MG63 (cell line): Measurements from ENCODE around the gene SLC9A4. TPM values are rescaled to one million over a fixed set of nuclear protein-coding genes. Genes with fewer than 3 reads are reported as not detected.
A peak's percentile ranks its signal among the peaks of the same experiment; 100 is the strongest.

Experiments used
- DNase-seq: peaks from one replicate; pipeline ENCODE4 v3.0.0-alpha.2; 2020
- H3K27me3 ChIP-seq: fragments of 250-450 bp; sonication (Bioruptor Pico); 2 replicates; pipeline ENCODE4 v1.5.1; 2020; ENCODE audit warnings: mild to moderate bottlenecking, moderate library complexity
- H3K36me3 ChIP-seq: fragments of 250-450 bp; sonication (Bioruptor Pico); 2 replicates; pipeline ENCODE4 v1.5.1; 2020; ENCODE audit warnings: mild to moderate bottlenecking, moderate library complexity
- H3K4me3 ChIP-seq: fragments of 250-450 bp; sonication (Bioruptor Pico); 2 replicates; pipeline ENCODE4 v1.5.1; 2020; ENCODE audit warnings: mild to moderate bottlenecking, moderate library complexity
- H3K9me3 ChIP-seq: fragments of 250-450 bp; sonication (Bioruptor Pico); 2 replicates; pipeline ENCODE4 v1.5.1; 2020; ENCODE audit warnings: mild to moderate bottlenecking, moderate library complexity
- total RNA-seq: library from RNA; depleted of rRNA; stranded (reverse); fragments of >200 nt; shearing (Covaris generic); gene quantifications from 2 replicates; pipeline ENCODE4 v1.2.3, GENCODE V29; 2014; ENCODE audit warnings: low replicate concordance

The SLC9A4 gene
- total RNA-seq, 1 experiment from 2014 or later: not detected

DNA sequence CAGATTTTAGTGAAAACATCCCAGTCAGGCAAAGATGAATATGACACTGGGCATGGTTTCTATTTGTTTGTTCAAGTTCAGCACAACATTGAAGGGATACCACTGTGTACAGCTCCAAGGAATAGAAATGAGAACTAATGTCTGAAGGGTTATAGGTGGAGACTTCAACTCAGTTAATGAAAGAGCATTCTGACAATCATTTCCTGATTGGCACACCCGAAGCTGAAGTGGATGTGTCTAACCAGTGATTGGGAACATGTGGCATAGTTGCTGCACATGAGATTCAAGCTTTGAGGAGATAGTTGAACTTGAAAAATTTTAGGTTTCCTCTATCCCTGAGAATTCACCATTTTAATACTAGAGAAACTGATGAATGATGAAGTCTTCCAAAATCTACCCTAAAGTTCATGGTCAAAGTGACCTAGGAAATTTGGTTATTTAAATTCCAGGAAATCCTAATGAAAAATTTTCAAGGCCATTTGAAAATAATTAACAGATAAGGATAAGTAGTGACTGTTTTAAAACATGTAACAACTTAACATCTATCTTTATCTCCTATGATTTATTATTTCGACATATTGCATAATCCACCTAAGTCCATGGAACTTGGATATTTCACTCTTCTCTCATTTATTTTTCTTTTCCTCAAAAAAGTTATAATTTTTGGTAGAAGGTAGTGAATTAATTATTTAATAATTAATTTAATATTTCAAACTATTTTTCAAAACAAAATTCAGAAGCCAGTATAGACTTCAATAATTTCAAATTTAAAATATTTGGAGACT lies 38.0 kb downstream of the SLC9A4 start:
- no peak for DNase-seq

DNA sequence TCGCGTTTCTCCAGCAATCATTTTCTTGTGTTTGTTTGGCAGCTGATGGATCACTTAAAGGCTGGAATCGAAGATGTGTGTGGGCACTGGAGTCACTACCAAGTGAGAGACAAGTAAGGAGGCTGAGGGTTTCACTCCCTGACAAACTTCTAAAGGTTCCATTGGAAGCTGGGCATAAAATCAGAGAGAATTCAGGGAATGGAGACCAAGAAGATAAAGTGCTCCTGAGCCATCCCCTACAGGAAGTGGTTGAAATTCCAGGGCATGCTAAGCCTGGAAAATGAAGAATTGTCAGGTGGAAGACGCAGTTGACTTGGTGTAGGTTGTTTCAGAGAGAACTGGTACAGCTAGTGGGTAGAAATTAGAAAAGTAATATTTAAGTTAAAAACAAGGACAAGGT lies 39.1 kb downstream of the SLC9A4 start:
- no peaks in the 10 kb centered on the region for H3K9me3 ChIP-seq

More for the DNA sequence above, 38.0 kb downstream of the SLC9A4 start:
- Histone ChIP-seq H3K36me3 (no peaks in the 10 kb centered on the region), H3K9me3 (no peaks in the 10 kb centered on the region), H3K4me3 (no peak overlapping the region), H3K27me3 (no peaks in the 10 kb centered on the region; the same call in 1 of the 2 replicates)

DNA sequence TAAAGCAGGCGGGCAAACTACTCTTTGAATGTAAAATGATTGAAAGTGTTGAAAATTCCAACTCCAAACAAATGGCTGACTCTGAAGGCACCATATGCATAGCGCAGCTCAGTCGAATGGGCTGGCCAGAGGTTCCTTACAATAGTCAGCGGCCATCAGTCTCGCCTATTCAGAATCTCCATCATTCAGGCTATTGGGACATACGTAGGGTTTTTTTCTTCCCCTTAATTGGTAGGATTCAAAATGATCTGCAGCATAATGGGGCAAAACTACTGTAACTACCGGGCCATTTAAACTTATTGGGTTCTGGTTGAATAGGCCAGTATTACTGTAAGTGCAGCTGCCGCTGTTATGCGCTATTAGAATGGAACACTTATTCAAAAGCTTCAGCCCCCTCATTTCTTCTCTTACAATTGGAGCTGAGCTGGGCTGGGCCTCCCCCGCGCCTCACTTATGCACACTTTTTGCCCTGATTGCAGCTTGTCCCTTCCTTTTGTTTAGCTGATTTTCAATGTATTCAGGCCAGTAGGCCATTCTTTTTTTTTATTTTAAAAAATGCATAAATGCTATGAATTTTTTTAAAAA lies 40.4 kb downstream of the SLC9A4 start:
- Histone ChIP-seq H3K9me3 (no peaks in the 10 kb centered on the region), H3K4me3 (no peak overlapping the region), H3K36me3 (no peaks in the 10 kb centered on the region), H3K27me3 (no peaks in the 10 kb centered on the region)
- DNase-seq: no peak

More for the DNA sequence above, 39.1 kb downstream of the SLC9A4 start:
- no peak overlapping the region for H3K4me3 ChIP-seq
- no peak for DNase-seq
- no peaks in the 10 kb centered on the region for H3K27me3 ChIP-seq
- no peaks in the 10 kb centered on the region for H3K36me3 ChIP-seq

DNA sequence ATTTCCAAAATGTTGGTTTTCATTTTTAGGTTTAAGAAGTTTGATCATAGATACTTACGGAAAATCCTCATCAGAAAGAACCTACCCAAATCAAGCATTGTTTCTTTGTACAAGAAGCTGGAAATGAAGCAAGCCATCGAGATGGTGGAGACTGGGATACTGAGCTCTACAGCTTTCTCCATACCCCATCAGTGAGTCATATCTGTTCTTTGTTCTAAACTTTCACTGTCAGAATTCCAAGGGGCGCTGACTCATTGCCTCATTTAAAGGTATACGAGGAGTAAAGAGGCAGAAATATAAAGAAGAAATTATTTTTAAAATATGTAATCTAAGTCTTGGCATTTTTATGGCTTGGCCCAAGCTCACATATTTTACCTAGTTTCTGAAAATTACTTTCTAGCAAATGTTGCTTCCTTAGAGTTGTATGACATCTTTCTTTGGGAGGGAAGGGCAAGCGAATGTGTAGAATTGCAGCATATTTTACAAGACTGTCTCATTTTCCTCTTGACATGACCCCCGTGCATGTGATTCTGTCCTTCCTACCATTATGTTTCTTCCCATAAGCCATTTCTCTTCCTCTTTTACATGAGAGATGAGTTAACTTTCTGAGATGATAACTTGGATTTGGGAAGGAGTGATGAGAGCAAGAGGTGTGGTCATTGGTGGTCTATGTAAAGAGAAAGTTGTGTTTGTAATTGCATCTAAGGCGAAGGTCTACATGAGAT lies 41.2 kb downstream of the SLC9A4 start:
- Histone ChIP-seq H3K9me3 (no peaks in the 10 kb centered on the region), H3K36me3 (no peaks in the 10 kb centered on the region), H3K27me3 (no peaks in the 10 kb centered on the region), H3K4me3 (no peak overlapping the region)
- peak; percentile 71 for DNase-seq

DNA sequence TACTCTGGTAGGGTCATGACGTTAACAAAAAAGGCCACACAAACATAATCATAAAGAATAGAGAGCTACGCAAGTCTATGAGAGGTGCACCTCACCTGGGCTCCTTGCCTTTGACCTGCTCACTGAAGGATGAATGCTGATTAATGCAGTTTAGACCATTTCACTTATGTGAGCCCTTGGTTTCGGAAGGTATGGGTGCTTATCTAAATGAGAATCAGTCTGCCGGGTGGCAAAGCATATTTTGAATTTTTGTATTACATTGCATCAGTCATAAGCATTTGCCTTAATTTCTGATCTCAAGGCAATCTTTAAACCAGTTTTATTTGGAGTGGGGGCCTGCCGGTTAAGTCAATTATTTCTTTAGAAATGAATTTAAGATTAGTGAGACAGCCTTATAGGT lies 42.8 kb downstream of the SLC9A4 start:
- Histone ChIP-seq H3K9me3 (no peaks in the 10 kb centered on the region), H3K27me3 (no peaks in the 10 kb centered on the region), H3K4me3 (no peak overlapping the region), H3K36me3 (no peaks in the 10 kb centered on the region)
- no peak for DNase-seq

DNA sequence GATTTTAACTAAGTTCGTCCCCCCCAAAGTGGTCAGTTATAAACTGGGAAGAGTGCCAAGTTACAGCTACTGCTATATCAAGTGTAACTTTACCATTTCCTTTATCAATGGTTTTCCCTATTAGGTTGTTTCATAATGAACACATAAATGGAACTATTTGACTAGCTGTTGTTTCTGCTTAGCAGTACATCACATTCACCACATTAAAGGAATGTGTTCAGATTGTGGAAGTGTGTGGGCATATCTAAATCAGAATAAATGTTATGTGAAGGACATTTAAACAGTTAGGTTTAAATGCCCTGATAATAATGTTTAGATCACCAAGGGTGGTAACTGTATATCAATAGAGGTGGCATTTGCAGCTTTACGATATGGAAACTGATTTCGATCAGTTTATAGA lies 45.1 kb downstream of the SLC9A4 start:
- Histone ChIP-seq H3K9me3 (no peaks in the 10 kb centered on the region), H3K4me3 (no peak overlapping the region), H3K27me3 (no peaks in the 10 kb centered on the region), H3K36me3 (no peaks in the 10 kb centered on the region)
- DNase-seq: no peak

DNA sequence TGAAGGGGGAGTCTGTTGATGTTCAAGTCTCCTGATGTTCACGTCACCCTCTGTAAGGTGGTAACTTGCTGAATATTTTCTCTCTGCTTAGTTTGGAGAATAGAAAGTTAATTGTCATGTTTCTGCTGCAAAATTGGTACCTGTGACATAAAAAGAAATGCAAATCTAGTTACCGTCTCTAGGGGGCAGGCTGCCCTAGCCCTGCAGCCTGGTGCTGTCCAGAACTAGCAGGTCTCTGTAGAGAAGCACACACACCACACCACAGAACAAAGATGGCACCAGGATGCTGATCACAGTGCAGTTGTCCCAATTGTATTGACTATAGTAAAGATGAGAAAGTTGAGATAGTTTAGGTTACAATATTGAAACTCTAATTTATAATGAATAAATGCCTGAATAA lies 47.0 kb downstream of the SLC9A4 start:
- Histone ChIP-seq H3K4me3 (no peak overlapping the region), H3K36me3 (no peaks in the 10 kb centered on the region), H3K27me3 (no peaks in the 10 kb centered on the region), H3K9me3 (no peaks in the 10 kb centered on the region)
- no peak for DNase-seq

DNA sequence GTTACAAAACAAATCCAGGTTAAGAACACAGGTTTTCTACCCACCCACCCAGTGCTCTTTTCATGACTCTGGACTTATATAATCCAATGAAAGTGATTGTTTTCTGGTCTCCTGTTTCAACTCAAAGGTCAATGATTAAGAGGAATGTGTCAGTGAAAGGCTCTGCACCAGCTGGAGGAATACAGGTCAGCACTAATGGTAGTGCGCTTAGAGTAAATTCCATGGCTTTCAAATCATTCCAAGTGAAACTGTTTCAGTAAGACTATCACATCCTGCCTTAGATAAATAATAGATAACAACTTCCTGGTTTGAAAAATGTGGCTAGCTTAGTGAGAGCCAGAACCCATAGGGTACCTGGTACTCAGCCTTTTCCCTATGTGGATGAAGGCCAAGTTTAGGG lies 47.8 kb downstream of the SLC9A4 start:
- Histone ChIP-seq H3K36me3 (no peaks in the 10 kb centered on the region), H3K4me3 (no peak overlapping the region), H3K27me3 (no peaks in the 10 kb centered on the region), H3K9me3 (no peaks in the 10 kb centered on the region)
- DNase-seq: no peak

DNA sequence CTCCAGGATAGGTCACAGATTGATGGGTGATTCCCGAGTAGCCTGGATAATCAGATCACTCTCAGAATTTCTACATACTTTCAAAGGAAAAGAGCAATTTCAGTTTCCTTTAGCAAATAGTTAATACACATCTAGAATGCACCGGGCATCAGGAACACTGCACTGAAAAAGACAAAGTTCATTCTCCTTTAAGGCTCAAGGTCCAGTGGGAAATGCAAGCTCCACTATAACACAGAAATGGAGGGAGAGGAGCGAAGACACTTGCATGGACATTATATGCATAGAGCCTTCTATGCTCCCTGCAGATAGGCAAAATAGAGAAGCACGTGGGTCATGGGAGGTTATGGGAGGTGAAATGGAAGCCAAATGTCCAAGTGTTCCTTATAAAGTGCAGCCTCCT lies 49.1 kb downstream of the SLC9A4 start:
- Histone ChIP-seq H3K4me3 (no peak overlapping the region), H3K9me3 (no peaks in the 10 kb centered on the region), H3K36me3 (no peaks in the 10 kb centered on the region), H3K27me3 (no peaks in the 10 kb centered on the region)
- DNase-seq: no peak

DNA sequence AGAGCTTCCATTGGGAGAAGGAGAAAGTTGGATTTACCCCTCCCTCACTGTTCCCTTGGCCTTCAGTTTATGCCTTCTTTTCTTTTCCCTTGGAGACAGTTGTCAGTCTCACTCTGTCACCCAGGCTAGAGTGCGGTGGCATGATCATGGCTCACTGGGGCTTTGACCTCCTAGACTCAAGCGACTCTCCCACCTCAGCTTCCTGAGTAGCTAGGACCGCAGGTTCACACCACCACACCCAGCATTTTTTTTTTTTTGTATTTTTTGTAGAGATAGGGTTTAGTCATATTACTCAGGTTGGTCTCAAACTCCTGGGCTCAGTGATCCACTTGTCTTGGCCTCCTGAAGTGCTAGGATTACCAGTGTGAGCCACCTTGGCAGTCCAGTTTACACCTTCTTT lies 49.9 kb downstream of the SLC9A4 start:
- Histone ChIP-seq H3K27me3 (no peaks in the 10 kb centered on the region), H3K4me3 (no peak overlapping the region)
- DNase-seq: no peak

DNA sequence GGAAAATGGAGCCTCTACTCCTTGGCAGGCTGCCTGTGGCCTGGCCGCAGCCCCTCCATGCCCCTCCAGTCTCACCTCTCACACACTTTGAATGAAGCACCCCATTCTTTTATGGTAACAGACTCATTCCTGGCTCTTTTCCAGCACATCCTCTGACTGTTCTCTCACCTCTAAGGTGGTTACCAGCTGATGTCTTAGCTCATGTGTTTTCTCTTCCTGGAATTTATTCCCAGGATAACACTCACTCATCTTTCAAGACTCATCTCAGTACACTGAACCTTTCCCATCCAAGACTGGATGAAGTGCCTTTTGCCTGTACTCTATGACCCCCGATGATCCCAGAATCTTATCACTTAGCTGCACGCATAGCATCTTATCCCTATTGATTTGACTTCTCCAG lies 50.6 kb downstream of the SLC9A4 start:
- Histone ChIP-seq H3K27me3 (no peaks in the 10 kb centered on the region; the same call in 1 of the 2 replicates), H3K36me3 (no peaks in the 10 kb centered on the region), H3K4me3 (no peak overlapping the region), H3K9me3 (no peaks in the 10 kb centered on the region)
- DNase-seq: no peak

More for the DNA sequence above, 49.9 kb downstream of the SLC9A4 start:
- H3K9me3 ChIP-seq: no peaks in the 10 kb centered on the region
- no peaks in the 10 kb centered on the region for H3K36me3 ChIP-seq

DNA sequence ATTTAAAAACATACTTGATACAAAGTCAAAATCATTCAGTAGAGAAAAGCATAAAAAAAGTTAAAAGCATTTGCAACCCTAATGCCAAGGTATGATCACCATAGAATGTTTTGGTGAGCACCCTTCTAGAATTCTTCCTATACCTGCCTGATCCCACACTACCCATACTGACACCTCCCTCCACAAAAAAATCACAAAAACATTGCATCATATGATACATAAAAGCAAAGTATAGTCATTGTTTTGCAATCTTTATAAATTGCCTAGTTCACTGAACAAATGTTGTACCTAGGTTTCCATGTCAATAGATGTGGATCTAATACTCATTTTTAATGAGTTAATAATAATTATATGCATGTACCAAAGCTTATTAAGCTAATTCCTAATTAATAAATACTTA lies 54.1 kb downstream of the SLC9A4 start:
- H3K36me3 ChIP-seq: no peaks in the 10 kb centered on the region
- H3K4me3 ChIP-seq: no peak overlapping the region
- no peaks in the 10 kb centered on the region for H3K9me3 ChIP-seq
- no peak for DNase-seq
- no peaks in the 10 kb centered on the region; the same call in 1 of the 2 replicates for H3K27me3 ChIP-seq

DNA sequence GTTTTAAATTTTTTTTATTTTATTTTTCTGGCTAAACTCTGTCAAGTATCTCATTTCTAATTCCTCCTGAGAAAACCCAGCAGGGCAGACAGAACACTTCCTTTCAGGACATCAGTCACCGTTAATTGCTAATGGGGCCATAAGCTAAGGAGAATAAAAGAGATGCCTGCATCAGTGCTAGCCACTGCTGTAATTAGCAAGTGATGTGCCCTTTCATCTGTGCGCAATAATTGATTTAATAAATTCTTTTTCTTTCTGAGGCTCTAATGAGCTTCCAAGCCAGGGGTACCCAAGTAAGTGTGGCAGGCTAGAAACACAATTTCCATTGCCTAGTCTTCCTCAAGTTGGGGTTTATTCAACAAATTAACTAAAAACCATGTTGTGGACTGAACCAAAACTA lies 65.5 kb downstream of the SLC9A4 start:
- Histone ChIP-seq H3K36me3 (no peaks in the 10 kb centered on the region), H3K9me3 (no peaks in the 10 kb centered on the region), H3K4me3 (no peak overlapping the region), H3K27me3 (no peaks in the 10 kb centered on the region; the same call in 1 of the 2 replicates)
- DNase-seq: no peak

DNA sequence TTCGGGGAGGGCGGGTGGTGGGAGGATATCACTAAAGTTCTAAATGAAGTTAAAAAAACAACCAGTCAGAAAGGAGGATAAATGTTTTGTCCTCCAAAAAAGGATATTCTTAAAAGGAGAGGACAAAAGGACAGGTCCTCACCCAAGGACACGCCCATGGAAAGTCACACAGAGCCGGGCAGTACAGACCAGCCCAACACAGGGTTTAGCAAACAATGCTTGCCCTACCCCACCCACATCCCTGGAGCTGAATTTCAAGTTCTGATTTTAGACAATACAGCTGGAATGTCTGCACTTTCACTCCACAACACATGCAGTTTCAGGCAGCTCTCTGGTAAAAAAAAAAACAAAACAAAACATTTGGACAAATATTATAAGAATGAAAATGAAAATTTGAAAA lies 67.9 kb downstream of the SLC9A4 start:
- DNase-seq: no peak
- H3K36me3 ChIP-seq: no peaks in the 10 kb centered on the region
- H3K4me3 ChIP-seq: no peak overlapping the region
- H3K27me3 ChIP-seq: no peaks in the 10 kb centered on the region; the same call in 1 of the 2 replicates
- no peaks in the 10 kb centered on the region for H3K9me3 ChIP-seq

DNA sequence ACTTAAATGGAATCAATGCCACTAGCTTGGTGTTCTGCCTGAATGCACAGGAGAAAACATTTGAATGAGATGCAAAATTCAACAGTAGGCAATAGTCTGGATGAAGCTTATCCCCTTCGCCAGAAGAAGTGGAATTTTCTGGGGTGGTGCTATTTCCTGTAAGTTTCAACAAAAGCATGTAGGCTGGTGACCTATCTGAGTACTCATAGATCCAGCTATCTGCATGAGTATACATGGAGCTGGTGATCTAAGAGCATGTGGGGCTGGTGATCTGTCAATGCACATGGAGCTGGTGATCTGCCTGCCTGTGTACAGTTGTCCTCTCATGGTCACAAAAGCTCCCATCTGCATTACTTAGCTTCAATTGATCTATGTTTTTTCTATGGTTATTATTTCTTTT lies 71.2 kb downstream of the SLC9A4 start:
- no peaks in the 10 kb centered on the region for H3K9me3 ChIP-seq
- no peaks in the 10 kb centered on the region; the same call in 1 of the 2 replicates for H3K27me3 ChIP-seq
- no peak for DNase-seq
- H3K4me3 ChIP-seq: no peak overlapping the region
- no peaks in the 10 kb centered on the region for H3K36me3 ChIP-seq

DNA sequence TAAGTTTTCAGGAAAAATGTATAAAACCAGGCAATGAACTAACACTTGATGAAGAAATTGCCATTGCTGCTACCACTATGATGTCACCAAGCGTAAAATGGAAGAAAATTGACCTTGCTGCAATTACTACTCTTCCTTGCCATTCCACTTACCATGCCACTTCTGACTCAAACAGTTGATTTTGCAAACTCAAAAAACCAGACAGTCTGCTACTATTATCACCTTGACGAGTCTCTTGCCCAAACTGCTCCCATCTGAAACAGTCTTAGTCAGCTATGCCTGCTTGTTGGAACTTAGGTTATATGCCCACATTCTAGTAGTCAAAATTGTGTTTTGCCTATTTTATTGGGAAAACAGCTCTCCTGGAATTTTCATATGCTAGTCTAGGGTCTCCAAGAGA lies 74.4 kb downstream of the SLC9A4 start:
- no peak for DNase-seq
- H3K27me3 ChIP-seq: no peaks in the 10 kb centered on the region
- no peaks in the 10 kb centered on the region for H3K9me3 ChIP-seq
- H3K36me3 ChIP-seq: no peaks in the 10 kb centered on the region
- H3K4me3 ChIP-seq: no peak overlapping the region

DNA sequence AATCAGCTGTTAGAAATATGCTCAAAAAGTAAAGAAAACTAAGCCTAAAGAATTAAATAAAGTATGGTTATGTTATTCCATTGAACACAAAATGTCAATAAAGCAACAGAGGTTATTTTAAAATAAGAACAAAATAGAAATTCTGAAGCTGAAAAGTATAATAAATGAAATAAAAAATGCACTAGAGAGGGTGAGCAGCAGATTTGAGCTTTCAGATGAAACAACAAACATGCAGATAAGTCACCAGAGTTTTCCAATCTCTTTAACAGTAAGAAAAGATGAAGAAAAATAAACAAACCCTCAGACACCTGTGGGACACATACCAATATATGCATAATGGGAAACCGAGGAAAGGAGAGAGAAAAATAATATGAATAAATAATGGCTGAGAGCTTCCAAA lies 76.0 kb downstream of the SLC9A4 start:
- no peaks in the 10 kb centered on the region for H3K27me3 ChIP-seq
- no peaks in the 10 kb centered on the region for H3K36me3 ChIP-seq
- H3K4me3 ChIP-seq: no peak overlapping the region
- no peaks in the 10 kb centered on the region for H3K9me3 ChIP-seq
- no peak for DNase-seq
